ENCODE results near the gene RIC8B. TPM values are rescaled to one million over a fixed set of nuclear protein-coding genes. Genes with fewer than 3 reads are reported as not detected.

Gene RIC8B
- total and polyA plus RNA-seq, 7 donors = 5.3 to 27.8 (median 17.6) TPM

- Histone ChIP-seq H3K9me3 (no peaks in the 10 kb centered on the region), H3K4me1 (no peaks in the 10 kb centered on the region), H3K4me3 (no peak overlapping the region), H3K27me3 (no peaks in the 10 kb centered on the region), H3K36me3 (no peaks in the 10 kb centered on the region), H3K27ac (no peak overlapping the region)
- intact Hi-C loops (cut with DNase I) = no loop called here
- no peak for DNase-seq
- TF ChIP-seq POLR2AphosphoS5 (IDR thresholded peaks at IDR 0.05) = no peak
- TF ChIP-seq EP300 (IDR thresholded peaks at IDR 0.05) = no peak
- no peak for TF ChIP-seq CTCF (IDR thresholded peaks at IDR 0.05)
- no peak for TF ChIP-seq POLR2A (IDR thresholded peaks at IDR 0.05)
Observed at GRCh38 chr12:106870116-106870515, 95.6 kb downstream of the RIC8B start.

DNA sequence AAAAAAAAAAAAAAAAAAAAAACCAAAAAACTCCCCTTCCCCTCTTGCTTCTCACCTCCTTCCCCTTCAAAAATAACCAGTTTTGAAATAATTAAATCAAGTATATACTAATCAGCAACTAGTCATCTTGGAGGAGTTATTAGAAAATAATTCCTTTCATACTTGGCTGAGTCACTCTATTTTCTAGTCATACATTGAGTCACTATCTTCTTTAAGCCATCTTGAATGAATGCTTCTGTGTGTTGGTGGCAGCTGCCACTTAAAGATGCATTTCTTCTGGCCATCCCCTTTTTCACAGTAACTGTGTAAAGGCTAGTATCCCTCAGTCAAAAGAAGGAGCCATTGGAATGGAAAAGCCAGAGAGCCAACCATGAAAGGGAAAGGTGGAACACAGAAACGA is 97.0 kb downstream of the RIC8B start:
- H3K4me1 ChIP-seq = no peaks in the 10 kb centered on the region
- H3K9me3 ChIP-seq = no peaks in the 10 kb centered on the region
- DNase-seq = no peak
- no peak for TF ChIP-seq POLR2A (IDR thresholded peaks at IDR 0.05)
- TF ChIP-seq CTCF (IDR thresholded peaks at IDR 0.05) = no peak
- TF ChIP-seq EP300 (IDR thresholded peaks at IDR 0.05) = no peak
- TF ChIP-seq POLR2AphosphoS5 (IDR thresholded peaks at IDR 0.05) = no peak
- 93 to 94% methylated on average over 1 of the region's 1 CpG for WGBS, 2 donors
- intact Hi-C loops (cut with DNase I) = no loop called here
- no peaks in the 10 kb centered on the region for H3K36me3 ChIP-seq
- no peak overlapping the region for H3K4me3 ChIP-seq
- no peak overlapping the region for H3K27ac ChIP-seq
- no peaks in the 10 kb centered on the region for H3K27me3 ChIP-seq

DNA sequence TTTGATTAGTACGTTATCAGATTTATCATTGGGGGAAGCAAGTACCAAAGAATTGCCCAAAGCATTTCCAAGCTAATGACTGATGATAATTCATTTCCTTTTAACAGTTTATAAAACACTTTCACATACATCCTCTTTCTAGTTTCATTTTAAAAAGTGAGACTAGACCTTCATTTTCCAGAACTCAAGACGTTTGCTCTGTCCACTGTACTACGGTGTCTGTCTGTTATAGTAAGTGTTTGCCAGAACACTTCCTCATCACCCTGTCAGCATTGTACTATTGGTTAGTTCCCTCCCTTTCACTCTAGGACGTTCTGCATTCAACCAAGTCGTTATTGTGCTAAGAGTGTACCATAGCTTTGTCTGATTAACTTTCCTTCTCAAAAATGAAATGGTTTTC is 99.5 kb downstream of the RIC8B start:
- intact Hi-C loops (cut with DNase I) = no loop called here
- 68 to 73% methylated on average over 5 of the region's 5 CpGs for WGBS, 2 donors
- H3K4me3 ChIP-seq = no peak overlapping the region
- no peak for DNase-seq
- TF ChIP-seq POLR2A (IDR thresholded peaks at IDR 0.05) (no peak), EP300 (IDR thresholded peaks at IDR 0.05) (no peak), CTCF (IDR thresholded peaks at IDR 0.05) (no peak), POLR2AphosphoS5 (IDR thresholded peaks at IDR 0.05) (no peak)
- no peaks in the 10 kb centered on the region for H3K27me3 ChIP-seq
- H3K36me3 ChIP-seq = peaks cover 0 to 3% (median 0%) of the 10 kb centered on the region in 4 donors
- H3K27ac ChIP-seq = no peak overlapping the region
- H3K9me3 ChIP-seq = no peaks in the 10 kb centered on the region
- no peaks in the 10 kb centered on the region for H3K4me1 ChIP-seq

- intact Hi-C loops (cut with DNase I) = no loop called here
- 97 to 98% methylated on average over 5 of the region's 5 CpGs for WGBS, 2 donors
- Histone ChIP-seq H3K27me3 (no peaks in the 10 kb centered on the region), H3K9me3 (no peaks in the 10 kb centered on the region), H3K4me3 (no peak overlapping the region), H3K4me1 (no peaks in the 10 kb centered on the region), H3K27ac (no peak overlapping the region), H3K36me3 (peaks cover 0 to 41% (median 6%) of the 10 kb centered on the region in 4 donors)
- DNase-seq = no peak
- TF ChIP-seq EP300 (IDR thresholded peaks at IDR 0.05) (no peak), POLR2AphosphoS5 (IDR thresholded peaks at IDR 0.05) (no peak), CTCF (IDR thresholded peaks at IDR 0.05) (no peak), POLR2A (IDR thresholded peaks at IDR 0.05) (no peak)
Observed at GRCh38 chr12:106878804-106879203, 104.3 kb downstream of the RIC8B start.

- Histone ChIP-seq H3K27ac (no peak overlapping the region), H3K9me3 (no peaks in the 10 kb centered on the region), H3K27me3 (no peaks in the 10 kb centered on the region), H3K4me1 (no peaks in the 10 kb centered on the region), H3K4me3 (no peak overlapping the region), H3K36me3 (peaks cover 0 to 47% (median 6%) of the 10 kb centered on the region in 4 donors)
- no peak for DNase-seq
- no peak for TF ChIP-seq CTCF (IDR thresholded peaks at IDR 0.05)
- no peak for TF ChIP-seq EP300 (IDR thresholded peaks at IDR 0.05)
- WGBS, 2 donors = 90 to 92% methylated on average over 5 of the region's 5 CpGs
- intact Hi-C loops (cut with DNase I) = no loop called here
Observed at GRCh38 chr12:106879612-106880011, 105.1 kb downstream of the RIC8B start.

All from sigmoid colon (tissue), 7 donors.